ENCODE measurements around the gene RHOT2. TPM values are rescaled to one million over a fixed set of nuclear protein-coding genes. Genes with fewer than 3 reads are reported as not detected.

The RHOT2 gene
- total RNA-seq, 1 experiment from 2014 or later = 210 TPM

GRCh38 chr16:621526-622105 is 46.3 kb upstream of the RHOT2 start:
- no peak overlapping the region for H3T11ph ChIP-seq (ENCODE audit: low read length)
- Mint-ChIP-seq H3K9me3 (no peaks in the 10 kb centered on the region), H3K27ac (peak overlapping the region in 1 of 3 experiments; percentile 86; a peak in 2 of 7 replicates), H3K4me3 (no peak overlapping the region; a peak in 1 of 5 replicates), H3K27me3 (ENCODE audit: low read depth) (no peaks in the 10 kb centered on the region), H3K4me1 (peaks cover 15 to 27% of the 10 kb centered on the region in 2 experiments), H3K36me3 (ENCODE audit: insufficient read depth in 1 of 3, low read depth in 3 of 3) (peaks cover 0 to 8% (median 0%) of the 10 kb centered on the region in 3 experiments; a peak in 2 of 7 replicates)
- H3K23ac ChIP-seq (ENCODE audit: insufficient read length, low read depth, low read length) = no peak overlapping the region
- H2BK15ac ChIP-seq (ENCODE audit: low read depth, low read length) = no peak overlapping the region
- no peak overlapping the region for H3K9ac ChIP-seq (ENCODE audit: extremely low read depth, insufficient read length, low read length)
- no peak overlapping the region for H2BK20ac ChIP-seq (ENCODE audit: low read depth, low read length, poor library complexity, severe bottlenecking)
- no peak overlapping the region for H3K56ac ChIP-seq (ENCODE audit: insufficient read length, low read depth, low read length)
- no CpG with 5 or more reads among the region's 21 CpGs for WGBS (ENCODE audit: extremely low coverage, insufficient read length, low lambda C conversion rate)
- no peak overlapping the region for H3K27ac ChIP-seq (ENCODE audit: insufficient read length, low read depth, low read length)
- H3K4ac ChIP-seq (ENCODE audit: low read depth, low read length) = no peak overlapping the region
- no peak overlapping the region for H3K18ac ChIP-seq (ENCODE audit: insufficient read length, low read depth, low read length)
- H3K4me2 ChIP-seq (ENCODE audit: insufficient read depth, insufficient read length, low read length) = no peak overlapping the region
- H2AFZ ChIP-seq (ENCODE audit: low read length) = no peak overlapping the region
- no peak overlapping the region for H2BK12ac ChIP-seq (ENCODE audit: insufficient read length, low read depth, low read length)
- TF ChIP-seq CTCF (conservative IDR thresholded peaks at IDR 0.05) = no peak
- no peaks in the 10 kb centered on the region for H3K27me3 ChIP-seq (ENCODE audit: insufficient read depth, low read length)
- no peaks in the 10 kb centered on the region for H3K23me2 ChIP-seq (ENCODE audit: insufficient read length, low read depth, low read length, poor library complexity, severe bottlenecking)
- no peaks in the 10 kb centered on the region for H3K79me1 ChIP-seq (ENCODE audit: insufficient read depth, low read depth, low read length, poor library complexity, severe bottlenecking)
- no peak overlapping the region for H4K5ac ChIP-seq (ENCODE audit: insufficient read length, low read depth, low read length)
- H2AK5ac ChIP-seq (ENCODE audit: insufficient read length, low read length) = no peak overlapping the region
- no peak overlapping the region; the same call in 1 of the 2 replicates for H3K14ac ChIP-seq (ENCODE audit: insufficient read depth, low read length)
- H4K91ac ChIP-seq (ENCODE audit: insufficient read length, low read depth, low read length) = no peak overlapping the region
- no peaks in the 10 kb centered on the region for H3K79me2 ChIP-seq (ENCODE audit: insufficient read depth, low read length)
- H3K9me3 ChIP-seq (ENCODE audit: control insufficient read depth, low read depth, low read length) = no peaks in the 10 kb centered on the region
- no peak overlapping the region for H2BK5ac ChIP-seq (ENCODE audit: insufficient read length, low read length)
- no peak overlapping the region for H4K8ac ChIP-seq (replicated peaks; ENCODE audit: insufficient read length, low read depth, low read length)
- no peaks in the 10 kb centered on the region; the same call in 1 of the 2 replicates for H3K4me1 ChIP-seq (ENCODE audit: insufficient read depth, low read length)
- DNase-seq = no peak
- H4K20me1 ChIP-seq (ENCODE audit: control insufficient read depth, insufficient read depth, insufficient read length) = no peaks in the 10 kb centered on the region
- no peak overlapping the region for H2BK120ac ChIP-seq (ENCODE audit: low read depth, low read length, poor library complexity, severe bottlenecking)

Data from H9 (cell line).